Measurements from ENCODE around the gene AGL. TPM values are rescaled to one million over a fixed set of nuclear protein-coding genes. Genes with fewer than 3 reads are reported as not detected.
"Not testable (repeated sequence)": the region's sequence is repeated elsewhere in the genome, so short reads cannot be mapped to it uniquely, and the experiment has no call there.

Gene AGL
- polyA plus RNA-seq, 4 donors: 25.6 to 35.1 (median 32.8) TPM

- DNase-seq (ENCODE audit: low read depth in 4 of 4, low spot score in 3 of 4): no peak
Observed at GRCh38 chr1:99935534-99935933, 85.4 kb downstream of the AGL start.

- no peak for DNase-seq (ENCODE audit: low read depth in 4 of 4, low spot score in 3 of 4)
Observed at GRCh38 chr1:99936071-99936470, 85.9 kb downstream of the AGL start.

- DNase-seq (ENCODE audit: low read depth in 4 of 4, low spot score in 3 of 4): no peak
Observed at GRCh38 chr1:99942723-99943122, 92.6 kb downstream of the AGL start.

GRCh38 chr1:99943223-99943794 lies 93.1 kb downstream of the AGL start:
- DNase-seq (ENCODE audit: low read depth in 4 of 4, low spot score in 3 of 4): no peak

GRCh38 chr1:99944192-99944591 lies 94.0 kb downstream of the AGL start:
- DNase-seq (ENCODE audit: low read depth in 4 of 4, low spot score in 3 of 4): no peak

- DNase-seq (ENCODE audit: low read depth in 4 of 4, low spot score in 3 of 4): no peak
Observed at GRCh38 chr1:99945174-99945573, 95.0 kb downstream of the AGL start.

GRCh38 chr1:99950486-99950885 lies 100.3 kb downstream of the AGL start:
- no peak for DNase-seq (ENCODE audit: low read depth in 4 of 4, low spot score in 3 of 4)

- DNase-seq (ENCODE audit: low read depth in 4 of 4, low spot score in 3 of 4): no peak
Observed at GRCh38 chr1:99952522-99952921, 102.4 kb downstream of the AGL start.

GRCh38 chr1:99955375-99955774 lies 105.2 kb downstream of the AGL start:
- DNase-seq (ENCODE audit: low read depth in 4 of 4, low spot score in 3 of 4): no peak

- no peak for DNase-seq (ENCODE audit: low read depth in 4 of 4, low spot score in 3 of 4)
Observed at GRCh38 chr1:99956755-99957154, 106.6 kb downstream of the AGL start.

- no peak for DNase-seq (ENCODE audit: low read depth in 4 of 4, low spot score in 3 of 4)
Observed at GRCh38 chr1:99957818-99958217, 107.7 kb downstream of the AGL start.

GRCh38 chr1:99959189-99959705 lies 109.1 kb downstream of the AGL start:
- not testable (repeated sequence) for DNase-seq (ENCODE audit: low read depth in 4 of 4, low spot score in 3 of 4)

GRCh38 chr1:99960260-99960659 lies 110.1 kb downstream of the AGL start:
- DNase-seq (ENCODE audit: low read depth in 4 of 4, low spot score in 3 of 4): not testable (repeated sequence)

GRCh38 chr1:99963041-99963795 lies 113.1 kb downstream of the AGL start:
- no peak for DNase-seq (ENCODE audit: low read depth in 4 of 4, low spot score in 3 of 4)

- no peak for DNase-seq (ENCODE audit: low read depth in 4 of 4, low spot score in 3 of 4)
Observed at GRCh38 chr1:99964806-99965205, 114.6 kb downstream of the AGL start.

GRCh38 chr1:99965646-99966375 lies 115.7 kb downstream of the AGL start:
- peak in 1 of 4 donors; percentile 6 for DNase-seq (ENCODE audit: low read depth in 4 of 4, low spot score in 3 of 4)

GRCh38 chr1:99968214-99968613 lies 118.1 kb downstream of the AGL start:
- DNase-seq (ENCODE audit: low read depth in 4 of 4, low spot score in 3 of 4): no peak

- no peak for DNase-seq (ENCODE audit: low read depth in 4 of 4, low spot score in 3 of 4)
Observed at GRCh38 chr1:99969260-99969728, 119.1 kb downstream of the AGL start.

GRCh38 chr1:99969729-99970621 lies 119.8 kb downstream of the AGL start, which contains the start of gene SLC35A3:
SLC35A3 (plus strand) TSS chr1:99969996; CDS start chr1:99993555, 23,559 bp downstream.
- peak; percentile 49 to 65 (median 56) for DNase-seq (ENCODE audit: low read depth in 4 of 4, low spot score in 3 of 4)

- DNase-seq (ENCODE audit: low read depth in 4 of 4, low spot score in 3 of 4): no peak
Observed at GRCh38 chr1:99970713-99971255, 120.6 kb downstream of the AGL start.
